PC-3 (cell line): Measurements from ENCODE around the gene PCNX2. TPM values are rescaled to one million over a fixed set of nuclear protein-coding genes. Genes with fewer than 3 reads are reported as not detected.

Experiments
- ATAC-seq: fragments of 200-7000 bp; cut with Tn5 transposase; 2 replicates; pipeline ENCODE4 v1.9.1; 2020; ENCODE audit warnings: mild to moderate bottlenecking, moderate library complexity
- BruUV-seq: library from RNA; stranded (reverse); fragments of 400-500 nt; replicated peaks from 2 replicates; lab custom pipeline; 2021; lab: Mats Ljungman, UMichigan
- CTCF ChIA-PET: fragments of 300-600 bp; sonication (Branson Sonifier 250); formaldehyde crosslinking; loops from one replicate; lab custom pipeline; 2022; ENCODE audit warnings: antibody characterized with exemption; lab: Charles Lee
- POLR2A ChIA-PET: fragments of 300-600 bp; sonication (Branson Sonifier 250); formaldehyde crosslinking; loops from one replicate; lab custom pipeline; 2022; ENCODE audit warnings: antibody characterized with exemption; ENCODE audit not compliant: unreplicated experiment; lab: Charles Lee
- DNase-seq: peaks from one replicate; pipeline ENCODE4 v3.0.0-alpha.2; 2015
- H2AFZ ChIP-seq: fragments of 300-600 bp; sonication (generic); 2 replicates; pipeline ENCODE4 v1.6.0; 2016; ENCODE audit warnings: antibody characterized with exemption, low read length
- H3F3A ChIP-seq: fragments of 300-600 bp; sonication (generic); one replicate; pipeline ENCODE4 v1.6.0; 2017; ENCODE audit warnings: antibody characterized with exemption, low read length, control low read depth, mild to moderate bottlenecking; ENCODE audit not compliant: unreplicated experiment
- H3K27ac ChIP-seq: fragments of 300-600 bp; sonication (generic); 2 replicates; pipeline ENCODE4 v1.5.1; 2016; ENCODE audit warnings: mild to moderate bottlenecking, low read length
- H3K27me3 ChIP-seq: fragments of 300-600 bp; sonication (generic); 2 replicates; pipeline ENCODE4 v1.6.1; 2016; ENCODE audit warnings: low read length, mixed read lengths
- H3K36me3 ChIP-seq: fragments of 300-600 bp; sonication (generic); 2 replicates; pipeline ENCODE4 v1.6.1; 2016; ENCODE audit warnings: low read depth, mixed run types, low read length, mixed read lengths
- H3K4me1 ChIP-seq: fragments of 300-600 bp; sonication (generic); 2 replicates; pipeline ENCODE4 v1.5.1; 2016; ENCODE audit warnings: low read length; ENCODE audit not compliant: insufficient read depth
- H3K4me2 ChIP-seq: fragments of 300-600 bp; sonication (generic); 2 replicates; pipeline ENCODE4 v1.6.0; 2016; ENCODE audit warnings: low read length
- H3K4me3 ChIP-seq: fragments of 300-600 bp; sonication (generic); 2 replicates; pipeline ENCODE4 v1.5.1; 2016; ENCODE audit warnings: mild to moderate bottlenecking, low read length, mixed read lengths
- H3K79me2 ChIP-seq: fragments of 300-600 bp; sonication (generic); 2 replicates; pipeline ENCODE4 v1.6.1; 2017; ENCODE audit warnings: low read length, mixed read lengths
- H3K9ac ChIP-seq: fragments of 300-600 bp; sonication (generic); 2 replicates; pipeline ENCODE4 v1.6.0; 2016; ENCODE audit warnings: mild to moderate bottlenecking, low read length
- H3K9me2 ChIP-seq: fragments of 300-600 bp; sonication (generic); replicated peaks from 2 replicates; pipeline ENCODE4 v1.6.1; 2016; ENCODE audit warnings: mixed run types, low read length, mixed read lengths
- H3K9me3 ChIP-seq: fragments of 300-600 bp; sonication (generic); 2 replicates; pipeline ENCODE4 v1.6.1; 2016; ENCODE audit warnings: low read length, mixed read lengths
- H4K20me1 ChIP-seq: fragments of 300-600 bp; sonication (generic); 2 replicates; pipeline ENCODE4 v1.6.1; 2016; ENCODE audit warnings: low read length, mixed read lengths
- CTCF ChIP-seq: fragments of 300-600 bp; sonication (generic); conservative IDR thresholded peaks from 2 replicates; pipeline ENCODE4 v1.5.1; 2017; ENCODE audit warnings: antibody characterized with exemption, low read depth, mild to moderate bottlenecking, low read length
- EZH2 ChIP-seq: fragments of 300-600 bp; sonication (generic); IDR thresholded peaks from one replicate; pipeline ENCODE4 v1.6.1; 2017; ENCODE audit warnings: antibody characterized with exemption, mild to moderate bottlenecking, low read length; ENCODE audit not compliant: unreplicated experiment
- EZH2phosphoT487 ChIP-seq: fragments of 300-600 bp; sonication (generic); IDR thresholded peaks from 2 replicates; pipeline ENCODE4 v1.6.1; 2018; ENCODE audit warnings: mild to moderate bottlenecking, antibody characterized with exemption, low read length, borderline replicate concordance
- intact Hi-C: fragments of 100-400 bp; cut with micrococcal nuclease; formaldehyde crosslinking; loops from 2 replicates; pipeline ENCODE4 v1.9.0; 2023
- total RNA-seq: library from RNA; depleted of rRNA; stranded (reverse); fragments of >200 nt; gene quantifications from 2 replicates; pipeline ENCODE4 v1.2.3, GENCODE V29; 2014

Gene PCNX2
- total RNA-seq, 1 experiment from 2014 or later, result 17.3 TPM

DNA sequence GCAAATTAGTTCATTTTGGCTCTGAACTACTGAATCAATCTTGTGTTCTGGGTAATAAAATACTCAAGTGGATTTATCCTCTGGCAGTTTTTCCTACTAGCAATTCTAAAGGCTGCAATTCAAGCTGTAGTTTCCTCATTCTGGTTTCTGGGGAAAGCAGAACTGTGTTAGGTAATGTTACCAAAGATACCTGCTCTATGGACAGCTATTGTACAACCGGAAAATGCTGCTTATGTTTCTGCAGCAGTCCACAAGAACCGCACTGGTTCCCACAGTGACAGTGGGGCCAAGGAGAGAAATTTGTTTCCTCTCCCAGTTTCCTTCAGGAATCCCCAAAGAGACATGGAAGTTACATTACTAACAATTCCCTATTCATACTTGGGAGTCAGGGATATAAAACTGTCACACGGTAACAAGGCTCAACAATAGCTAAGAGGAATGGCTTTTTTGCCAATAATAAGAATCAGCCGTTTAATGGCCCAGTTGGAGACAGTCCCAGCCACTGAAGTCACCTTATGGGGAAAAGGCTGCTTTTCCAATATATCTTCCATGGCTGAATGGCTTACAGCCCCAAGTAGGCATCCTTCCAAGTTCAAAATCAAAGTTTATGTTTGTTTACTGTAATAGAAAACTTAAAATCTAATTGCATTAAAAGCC, 52.6 kb downstream of the PCNX2 start:
- CTCF ChIA-PET, result no interaction called here
- BruUV-seq, result no TSS peak
- POLR2A ChIA-PET, result no interaction called here
- intact Hi-C loops, result loop anchor here (10.0 kb wide), 1 partner anchor 288 kb away; the partner anchor contains the start of gene NTPCR
- Histone ChIP-seq H3K9me2 (no peaks in the 10 kb centered on the region), H4K20me1 (no peaks in the 10 kb centered on the region), H3K4me1 (no peaks in the 10 kb centered on the region), H3K79me2 (no peaks in the 10 kb centered on the region), H3K4me3 (no peak overlapping the region), H3K9me3 (no peaks in the 10 kb centered on the region), H3K36me3 (no peaks in the 10 kb centered on the region; the same call in 1 of the 2 replicates), H3K9ac (no peak overlapping the region), H2AFZ (no peak overlapping the region), H3K27ac (no peak overlapping the region), H3F3A (no peaks in the 10 kb centered on the region), H3K27me3 (no peaks in the 10 kb centered on the region), H3K4me2 (no peak overlapping the region)
- TF ChIP-seq CTCF (no peak), EZH2 (no peak), EZH2phosphoT487 (no peak)
- DNase-seq (no peak), ATAC-seq (peak; percentile 49)

GRCh38 chr1:233241759-233242158, 53.8 kb downstream of the PCNX2 start:
- Histone ChIP-seq H3K9me3 (no peaks in the 10 kb centered on the region), H3F3A (no peaks in the 10 kb centered on the region), H3K27ac (no peak overlapping the region), H3K4me2 (no peak overlapping the region), H3K79me2 (no peaks in the 10 kb centered on the region), H4K20me1 (no peaks in the 10 kb centered on the region), H3K36me3 (peaks cover 1% of the 10 kb centered on the region; the same call in 1 of the 2 replicates), H3K4me3 (no peak overlapping the region), H2AFZ (no peak overlapping the region), H3K9ac (no peak overlapping the region), H3K27me3 (no peaks in the 10 kb centered on the region), H3K4me1 (no peaks in the 10 kb centered on the region), H3K9me2 (no peaks in the 10 kb centered on the region)
- CTCF ChIA-PET, result no interaction called here
- TF ChIP-seq EZH2 (no peak), EZH2phosphoT487 (no peak), CTCF (no peak)
- intact Hi-C loops, result loop anchor here (2.0 to 10.0 kb wide), 2 partner anchors 287 to 611 kb away; partner anchors contain the start of genes NTPCR and SIPA1L2
- DNase-seq (no peak), ATAC-seq (no peak)
- POLR2A ChIA-PET, result no interaction called here
- BruUV-seq, result no TSS peak
